Endothelial cell of umbilical vein (primary cell): ENCODE results near the gene DUSP2. TPM values are rescaled to one million over a fixed set of nuclear protein-coding genes. Genes with fewer than 3 reads are reported as not detected.

ENCODE experiments used
- BruUV-seq: library from RNA; stranded (reverse); fragments of 400-500 nt; replicated peaks from 2 replicates; lab custom pipeline; 2021; lab: Mats Ljungman, UMichigan
- CTCF ChIA-PET: fragments of 300-600, 350-600 bp; sonication (Branson Sonifier 250); formaldehyde crosslinking; loops from one replicate; lab custom pipeline; 2021; ENCODE audit warnings: antibody characterized with exemption, inconsistent platforms; lab: Charles Lee
- POLR2A ChIA-PET: fragments of 300-600, 350-600 bp; sonication (Branson Sonifier 250); formaldehyde crosslinking; loops from one replicate; lab custom pipeline; 2021; ENCODE audit warnings: antibody characterized with exemption, inconsistent platforms; lab: Charles Lee
- DNase-seq: peaks from one replicate; pipeline ENCODE4 v3.0.0-alpha.2; 2011; ENCODE audit warnings: low read depth, low spot score
- FAIRE-seq: peaks from 2 replicates; lab custom pipeline; 2011; peaks lifted over from hg19 to GRCh38; lab: Jason Lieb, UNC
- H2AFZ ChIP-seq: 2 replicates; pipeline ENCODE4 v1.6.0; 2012; ENCODE audit warnings: low read depth, low read length, control low read depth, inconsistent platforms
- H3K27ac ChIP-seq: 2 replicates; pipeline ENCODE4 v1.5.1; 2011; ENCODE audit warnings: low read depth, mild to moderate bottlenecking, control low read depth, low read length, moderate library complexity; ENCODE audit not compliant: insufficient read depth
- H3K27me3 ChIP-seq, 2 experiments: 2 replicates each; pipeline versions ENCODE4 v1.6.0 to v1.6.1; 2011; ENCODE audit warnings: low read length in 2 of 2, mixed read lengths in 1 of 2; ENCODE audit not compliant: control insufficient read depth in 2 of 2, insufficient read depth in 2 of 2
- H3K36me3 ChIP-seq, 2 experiments: 2 replicates in 1 of 2; 3 replicates in 1 of 2; pipeline ENCODE4 v1.5.1; 2011; ENCODE audit warnings: low read length in 2 of 2, mild to moderate bottlenecking in 1 of 2, moderate library complexity in 1 of 2; ENCODE audit not compliant: control insufficient read depth in 2 of 2, insufficient read depth in 2 of 2; ENCODE audit errors: extremely low read depth in 1 of 2
- H3K4me1 ChIP-seq: 3 replicates; pipeline ENCODE4 v1.5.1; 2011; ENCODE audit warnings: mild to moderate bottlenecking, low read length; ENCODE audit not compliant: control insufficient read depth, insufficient read depth; ENCODE audit errors: extremely low read depth
- H3K4me2 ChIP-seq: 2 replicates; pipeline ENCODE4 v1.6.1; 2011; ENCODE audit warnings: low read length, control low read depth, mixed read lengths; ENCODE audit not compliant: insufficient read depth
- H3K4me3 ChIP-seq, 3 experiments: fragments of 200-600 bp in 1 of 3; sonication (generic), shearing (Covaris generic) in 1 of 3; replicated peaks in 1 of 3; 2 replicates each; pipeline ENCODE4 v1.5.1; 2011 to 2016; ENCODE audit warnings: control low read depth in 3 of 3, low read length in 3 of 3, mild to moderate bottlenecking in 2 of 3, inconsistent platforms in 1 of 3, low read depth in 1 of 3, moderate library complexity in 1 of 3; ENCODE audit not compliant: insufficient read depth in 1 of 3
- H3K79me2 ChIP-seq: 2 replicates; pipeline ENCODE4 v1.6.0; 2012; ENCODE audit warnings: low read length, inconsistent platforms; ENCODE audit not compliant: control insufficient read depth, insufficient read depth
- H3K9ac ChIP-seq: replicated peaks from 2 replicates; pipeline ENCODE3; 2011; ENCODE audit warnings: low read length, control low read depth; ENCODE audit not compliant: insufficient read depth; ENCODE audit errors: extremely low read depth
- H3K9me1 ChIP-seq: replicated peaks from 3 replicates; pipeline ENCODE4 v1.6.0; 2011; ENCODE audit warnings: mild to moderate bottlenecking, low read length; ENCODE audit not compliant: control insufficient read depth, insufficient read depth; ENCODE audit errors: extremely low read depth
- H3K9me3 ChIP-seq: replicated peaks from 2 replicates; pipeline ENCODE4 v1.5.1; 2012; ENCODE audit warnings: low read length, inconsistent platforms; ENCODE audit not compliant: control insufficient read depth, insufficient read depth
- H4K20me1 ChIP-seq: replicated peaks from 2 replicates; pipeline ENCODE3; 2011; ENCODE audit warnings: mild to moderate bottlenecking, low read length; ENCODE audit not compliant: control insufficient read depth, insufficient read depth; ENCODE audit errors: extremely low read depth
- EZH2 ChIP-seq: IDR thresholded peaks from 2 replicates; pipeline ENCODE4 v1.6.1; 2012; ENCODE audit warnings: borderline replicate concordance, low read depth, mild to moderate bottlenecking, moderate library complexity, low read length, inconsistent platforms; ENCODE audit not compliant: severe bottlenecking
- FOS ChIP-seq: IDR thresholded peaks from 2 replicates; pipeline ENCODE4 v1.6.1; 2011; ENCODE audit warnings: mild to moderate bottlenecking, low read length, moderate library complexity, borderline replicate concordance; ENCODE audit not compliant: insufficient read depth
- GATA2 ChIP-seq: IDR thresholded peaks from 2 replicates; pipeline ENCODE4 v1.7.0; 2011; ENCODE audit warnings: low read depth, mild to moderate bottlenecking, moderate library complexity, mixed read lengths, low read length; ENCODE audit not compliant: insufficient read length, insufficient read depth
- JUN ChIP-seq: IDR thresholded peaks from 2 replicates; pipeline ENCODE4 v1.6.1; 2011; ENCODE audit warnings: borderline replicate concordance, low read depth; ENCODE audit not compliant: insufficient read length, insufficient read depth
- MAX ChIP-seq: IDR thresholded peaks from 2 replicates; pipeline ENCODE4 v1.6.1; 2011; ENCODE audit not compliant: insufficient read depth, insufficient read length
- MYC ChIP-seq: IDR thresholded peaks from one replicate; pipeline ENCODE4 v1.6.1; 2011; ENCODE audit warnings: mild to moderate bottlenecking, low read depth, low read length
- POLR2A ChIP-seq: IDR thresholded peaks from 2 replicates; pipeline ENCODE4 v1.6.1; 2012; ENCODE audit warnings: low read depth, mild to moderate bottlenecking, control low read depth, low read length
- POLR2AphosphoS5 ChIP-seq: IDR thresholded peaks from 2 replicates; pipeline ENCODE4 v1.6.1; 2012; ENCODE audit warnings: low read depth, mild to moderate bottlenecking, control low read depth, low read length, moderate library complexity; ENCODE audit not compliant: insufficient read depth
- dilution Hi-C: fragments of 300-500 bp; cut with MboI; formaldehyde crosslinking; loops from one replicate; pipeline ENCODE4 v1.15.0; 2019; ENCODE audit warnings: low sequenced_read_pairs; ENCODE audit not compliant: extremely low pct_ligation_motif_present
- intact Hi-C: fragments of 100-400 bp; cut with micrococcal nuclease; formaldehyde crosslinking; loops from one replicate; pipeline ENCODE4 v1.10.0; 2022
- polyA plus RNA-seq, 4 experiments: library from polyadenylated mRNA; depleted of rRNA in 3 of 4; stranded (reverse) in 3 of 4; unstranded in 1 of 4; fragments of >200 nt; gene quantifications; 2 replicates each; pipeline versions ENCODE4 v1.2.1 to v1.2.3, GENCODE V29; 2011 to 2012; ENCODE audit warnings: missing spikeins in 1 of 4
- total RNA-seq: library from RNA; stranded (reverse); gene quantifications from 2 replicates; pipeline ENCODE4 v1.2.3, GENCODE V29; 2021
- TF ChIP-seq, protein P1 (sequence below), 2 donors: IDR thresholded peaks; 1 replicate in 1 of 2; 2 replicates in 1 of 2; pipeline ENCODE4 v1.5.1; 2011; ENCODE audit warnings: low read length in 2 of 2, mild to moderate bottlenecking in 2 of 2, moderate library complexity in 2 of 2, control low read depth in 1 of 2, inconsistent platforms in 1 of 2, low read depth in 1 of 2; ENCODE audit not compliant: insufficient read depth in 1 of 2; ENCODE audit errors: extremely low read depth in 1 of 2

DUSP2 gene
- total and polyA plus RNA-seq, 2 donors (not counting 3 experiments of a cell fraction or from before 2014, with no cell fraction given), result 0.33 TPM

- dilution Hi-C loops (no loop called here), intact Hi-C loops (no loop called here)
- no TSS peak for BruUV-seq
- Histone ChIP-seq H3K9ac (no peak overlapping the region), H2AFZ (no peak overlapping the region), H4K20me1 (no peaks in the 10 kb centered on the region), H3K27ac (no peak overlapping the region), H3K79me2 (no peaks in the 10 kb centered on the region), H3K4me3 (no peak overlapping the region), H3K36me3 (no peaks in the 10 kb centered on the region), H3K9me1 (no peaks in the 10 kb centered on the region), H3K9me3 (no peaks in the 10 kb centered on the region), H3K4me2 (no peak overlapping the region), H3K27me3 (peaks cover 0 to 3% of the 10 kb centered on the region in 2 experiments), H3K4me1 (no peaks in the 10 kb centered on the region)
- no peak for FAIRE-seq
- CTCF ChIA-PET, result interaction anchor here (6.0 kb wide), 1 partner anchor 34 kb away, joined by 208 read pairs; no protein-coding TSS in a partner anchor
- TF ChIP-seq EZH2, result no peak
- no peak for TF ChIP-seq GATA2
- no peak for TF ChIP-seq MAX
- TF ChIP-seq FOS, result no peak
- TF ChIP-seq MYC, result no peak
- TF ChIP-seq, protein P1, sequence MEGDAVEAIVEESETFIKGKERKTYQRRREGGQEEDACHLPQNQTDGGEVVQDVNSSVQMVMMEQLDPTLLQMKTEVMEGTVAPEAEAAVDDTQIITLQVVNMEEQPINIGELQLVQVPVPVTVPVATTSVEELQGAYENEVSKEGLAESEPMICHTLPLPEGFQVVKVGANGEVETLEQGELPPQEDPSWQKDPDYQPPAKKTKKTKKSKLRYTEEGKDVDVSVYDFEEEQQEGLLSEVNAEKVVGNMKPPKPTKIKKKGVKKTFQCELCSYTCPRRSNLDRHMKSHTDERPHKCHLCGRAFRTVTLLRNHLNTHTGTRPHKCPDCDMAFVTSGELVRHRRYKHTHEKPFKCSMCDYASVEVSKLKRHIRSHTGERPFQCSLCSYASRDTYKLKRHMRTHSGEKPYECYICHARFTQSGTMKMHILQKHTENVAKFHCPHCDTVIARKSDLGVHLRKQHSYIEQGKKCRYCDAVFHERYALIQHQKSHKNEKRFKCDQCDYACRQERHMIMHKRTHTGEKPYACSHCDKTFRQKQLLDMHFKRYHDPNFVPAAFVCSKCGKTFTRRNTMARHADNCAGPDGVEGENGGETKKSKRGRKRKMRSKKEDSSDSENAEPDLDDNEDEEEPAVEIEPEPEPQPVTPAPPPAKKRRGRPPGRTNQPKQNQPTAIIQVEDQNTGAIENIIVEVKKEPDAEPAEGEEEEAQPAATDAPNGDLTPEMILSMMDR (IDR thresholded peaks at IDR 0.05; ENCODE audit: extremely low read depth in 1 of 2, insufficient read depth in 1 of 2, low read depth in 1 of 2, low read length in 2 of 2), result no peak
- TF ChIP-seq POLR2AphosphoS5, result no peak
- no peak for TF ChIP-seq POLR2A
- no peak for TF ChIP-seq JUN
- DNase-seq, result no peak
- POLR2A ChIA-PET, result no interaction called here
Observed at GRCh38 chr2:96140941-96141623, 4.2 kb downstream of the DUSP2 start.
